HFF-Myc (cell line): ENCODE measurements around the gene MSH3.

Source experiments
- DNase-seq: peaks from one replicate; pipeline ENCODE4 v3.0.0-alpha.2; 2011; ENCODE audit warnings: low read depth; ENCODE audit errors: extremely low read depth
- H3K4me3 ChIP-seq: replicated peaks from 2 replicates; pipeline ENCODE4 v1.5.1; 2011; ENCODE audit warnings: low read depth, mild to moderate bottlenecking, control low read depth, low read length
- TF ChIP-seq, protein P1 (sequence below): IDR thresholded peaks from 2 replicates; pipeline ENCODE4 v1.5.1; 2012; ENCODE audit warnings: mild to moderate bottlenecking, low read depth, low read length, control low read depth; ENCODE audit errors: missing control alignments

MSH3 gene

DNA sequence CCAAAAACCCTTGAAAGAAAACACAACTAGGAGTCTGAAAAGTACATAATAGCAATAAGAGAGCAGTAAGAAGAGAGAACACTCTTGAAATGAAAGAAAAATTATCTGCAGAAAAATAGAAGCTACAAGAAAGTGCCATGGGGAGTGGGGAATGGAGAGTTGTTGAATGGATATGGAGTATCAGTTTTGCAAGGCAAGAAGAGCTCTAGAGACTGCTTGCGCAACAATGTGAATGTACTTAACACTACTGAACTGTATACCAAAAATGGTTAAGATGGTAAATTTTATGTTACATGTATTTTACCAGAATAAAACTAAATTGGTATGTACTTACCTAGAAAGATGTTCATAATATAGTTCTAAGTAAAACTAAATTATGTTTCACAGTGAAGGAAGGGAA lies 251.0 kb downstream of the MSH3 start:
- H3K4me3 ChIP-seq, result no peak overlapping the region
- TF ChIP-seq, protein P1, sequence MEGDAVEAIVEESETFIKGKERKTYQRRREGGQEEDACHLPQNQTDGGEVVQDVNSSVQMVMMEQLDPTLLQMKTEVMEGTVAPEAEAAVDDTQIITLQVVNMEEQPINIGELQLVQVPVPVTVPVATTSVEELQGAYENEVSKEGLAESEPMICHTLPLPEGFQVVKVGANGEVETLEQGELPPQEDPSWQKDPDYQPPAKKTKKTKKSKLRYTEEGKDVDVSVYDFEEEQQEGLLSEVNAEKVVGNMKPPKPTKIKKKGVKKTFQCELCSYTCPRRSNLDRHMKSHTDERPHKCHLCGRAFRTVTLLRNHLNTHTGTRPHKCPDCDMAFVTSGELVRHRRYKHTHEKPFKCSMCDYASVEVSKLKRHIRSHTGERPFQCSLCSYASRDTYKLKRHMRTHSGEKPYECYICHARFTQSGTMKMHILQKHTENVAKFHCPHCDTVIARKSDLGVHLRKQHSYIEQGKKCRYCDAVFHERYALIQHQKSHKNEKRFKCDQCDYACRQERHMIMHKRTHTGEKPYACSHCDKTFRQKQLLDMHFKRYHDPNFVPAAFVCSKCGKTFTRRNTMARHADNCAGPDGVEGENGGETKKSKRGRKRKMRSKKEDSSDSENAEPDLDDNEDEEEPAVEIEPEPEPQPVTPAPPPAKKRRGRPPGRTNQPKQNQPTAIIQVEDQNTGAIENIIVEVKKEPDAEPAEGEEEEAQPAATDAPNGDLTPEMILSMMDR, result no peak
- DNase-seq, result no peak

DNA sequence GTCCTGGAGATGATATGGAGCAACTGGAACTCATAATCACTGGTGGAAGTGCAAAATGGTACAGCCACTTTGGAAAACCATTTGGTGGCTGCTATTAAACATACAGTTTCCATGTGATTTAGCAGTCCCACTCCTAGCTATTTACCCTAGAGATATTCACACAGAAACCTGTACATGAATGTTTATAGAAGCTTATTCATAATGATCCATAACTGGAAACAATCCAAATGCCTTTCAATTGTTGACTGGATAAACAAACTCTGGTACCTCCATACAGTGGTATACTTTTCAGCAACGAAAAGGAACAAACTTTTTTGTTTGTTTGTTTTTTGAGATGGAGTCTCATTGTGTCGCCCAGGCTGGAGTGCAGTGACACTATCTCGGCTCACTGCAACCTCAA lies 258.0 kb downstream of the MSH3 start:
- no peak for DNase-seq
- TF ChIP-seq, protein P1, result no peak
- no peak overlapping the region for H3K4me3 ChIP-seq

DNA sequence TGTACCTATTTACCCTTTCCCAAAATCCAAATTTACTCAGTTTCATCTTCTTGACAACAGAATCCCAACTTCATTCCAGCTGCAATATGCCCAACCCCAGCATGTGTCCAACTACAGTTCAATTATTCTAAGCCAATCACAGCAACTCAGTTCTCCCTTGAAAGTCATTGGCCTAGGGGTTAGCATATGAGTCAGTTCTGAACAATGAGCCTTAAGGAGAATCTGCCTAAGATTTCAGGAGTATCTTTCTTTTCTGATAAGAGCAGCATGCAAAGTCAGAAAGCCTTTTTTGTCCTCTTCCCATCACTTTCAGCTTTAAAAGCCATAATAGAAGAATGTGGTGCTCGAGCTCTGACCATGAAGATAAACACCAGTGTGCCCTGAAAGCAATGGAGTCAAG lies 261.3 kb downstream of the MSH3 start:
- H3K4me3 ChIP-seq, result no peak overlapping the region
- DNase-seq, result peak; percentile 60
- TF ChIP-seq, protein P1, result no peak

DNA sequence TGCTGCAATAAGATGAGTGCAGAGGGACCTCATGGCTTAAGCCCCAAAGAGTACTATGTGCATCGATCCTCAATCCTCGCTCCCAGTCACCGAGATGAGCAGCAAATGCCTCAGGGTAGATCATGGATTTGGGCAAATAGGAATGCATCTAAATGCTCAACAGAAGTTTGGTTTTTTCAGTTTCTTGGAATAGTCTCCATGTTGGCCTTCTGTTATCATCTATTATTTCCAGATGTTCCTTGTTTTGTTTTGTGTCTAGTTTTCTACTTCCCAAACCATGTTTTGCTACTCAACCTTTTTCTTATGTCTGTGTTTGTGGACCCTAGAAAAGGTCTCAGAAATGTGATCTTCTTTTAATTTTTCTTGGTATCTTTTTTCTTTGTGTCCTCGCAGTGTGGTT lies 262.2 kb downstream of the MSH3 start:
- peak; percentile 55 for DNase-seq
- TF ChIP-seq, protein P1, result no peak
- H3K4me3 ChIP-seq, result no peak overlapping the region

DNA sequence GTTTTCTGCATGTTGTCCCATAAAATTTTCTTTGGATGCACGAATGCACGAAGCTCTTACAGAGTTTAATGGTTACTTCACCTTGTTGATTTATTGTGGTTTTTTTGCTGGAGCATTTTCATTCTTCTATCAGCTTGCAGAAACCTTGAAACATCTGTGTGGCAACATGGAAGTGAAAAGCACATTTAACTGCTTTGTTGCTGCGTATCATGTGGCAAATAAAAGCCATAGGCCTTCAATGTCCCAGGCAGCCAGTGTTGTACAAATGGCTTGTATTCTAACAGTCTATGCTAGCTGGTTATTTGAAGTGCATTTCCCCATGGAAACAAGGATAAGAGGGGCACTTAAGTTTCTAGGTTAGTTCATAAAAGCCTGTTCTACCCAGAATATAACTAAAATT lies 263.2 kb downstream of the MSH3 start:
- TF ChIP-seq, protein P1, result no peak
- peak; percentile 93 for DNase-seq

DNA sequence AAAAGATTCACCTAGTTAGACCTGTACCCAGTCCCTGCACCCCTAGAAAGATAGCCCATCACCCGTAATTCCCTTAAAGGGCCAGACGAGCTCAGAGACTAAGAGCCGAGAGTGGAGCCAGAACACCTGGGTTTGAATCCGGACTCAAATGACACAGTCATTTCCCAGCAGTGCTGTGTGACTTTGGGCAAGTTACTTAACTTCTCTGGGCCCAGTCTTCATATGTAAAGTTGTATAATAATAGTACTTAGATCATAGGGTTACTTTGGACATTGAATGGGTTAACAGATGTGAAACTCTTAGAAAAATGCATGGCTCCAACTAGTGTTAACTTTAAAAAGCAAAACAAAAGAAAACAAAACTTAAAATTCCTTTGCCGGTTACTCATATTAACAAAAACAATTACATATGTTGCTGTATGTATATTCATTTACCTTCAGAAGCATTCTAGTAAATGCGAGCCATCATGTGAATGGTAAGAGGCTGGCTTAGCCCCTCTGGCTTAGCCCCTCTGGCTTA lies 265.3 kb downstream of the MSH3 start:
- TF ChIP-seq, protein P1, result no peak
- no peak for DNase-seq
- H3K4me3 ChIP-seq, result no peak overlapping the region

More for the DNA sequence above, 263.2 kb downstream of the MSH3 start:
- H3K4me3 ChIP-seq, result no peak overlapping the region

DNA sequence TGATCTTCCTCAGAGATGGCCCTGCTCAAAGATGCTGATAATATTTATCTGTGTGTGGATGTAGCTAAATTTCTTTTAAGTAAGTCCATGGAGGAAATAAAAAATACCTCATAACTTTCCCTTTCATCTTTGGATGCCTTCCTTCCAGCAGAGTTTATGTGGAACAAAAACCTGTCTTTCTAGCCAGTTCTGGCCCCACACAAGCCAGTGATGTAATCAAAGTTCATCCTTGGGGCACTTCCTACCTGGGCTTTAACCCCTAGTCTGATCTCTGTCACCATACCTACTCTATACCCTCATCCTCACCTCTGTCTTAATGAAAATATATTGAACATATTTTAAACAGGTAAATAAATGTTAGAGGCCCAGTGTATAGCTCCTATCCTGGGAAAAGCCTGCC lies 265.9 kb downstream of the MSH3 start:
- TF ChIP-seq, protein P1, result no peak
- DNase-seq, result no peak
- H3K4me3 ChIP-seq, result no peak overlapping the region
